Activated CD4-positive, alpha-beta T cell treated with anti-CD3 and anti-CD28 coated beads, Interleukin-2, Interleukin-6, amounts not matched to agents 100 ng/mL and 50 ng/mL, durations not matched to agents 16 hours and 8 hours (primary cell): Measurements from ENCODE around the gene CUX1.

Experiments
- DNase-seq: peaks from one replicate; pipeline ENCODE4 v3.0.0-alpha.2; 2020

Gene CUX1

GRCh38 chr7:102260856-102261255, 443.4 kb downstream of the CUX1 start:
- no peak for DNase-seq

DNA sequence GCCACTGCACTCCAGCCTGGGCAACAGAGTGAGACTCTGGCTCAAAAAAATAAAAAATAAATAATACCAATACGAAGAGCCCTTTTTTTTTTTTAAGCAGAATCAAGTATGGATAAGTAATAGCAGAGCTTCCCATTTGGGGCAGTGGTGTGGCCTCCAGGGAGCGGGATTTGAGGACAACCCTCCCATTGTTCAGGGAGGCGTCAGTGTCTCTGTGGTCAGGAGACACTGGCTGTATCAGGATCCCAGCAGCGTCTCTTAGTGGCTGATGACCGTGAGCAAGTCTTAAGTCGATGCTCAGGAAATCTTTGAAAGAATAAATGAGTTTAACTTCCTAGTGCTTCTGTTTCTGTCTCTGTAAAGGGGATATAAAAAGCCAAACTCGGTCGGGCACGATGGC, 444.0 kb downstream of the CUX1 start:
- no peak for DNase-seq

DNA sequence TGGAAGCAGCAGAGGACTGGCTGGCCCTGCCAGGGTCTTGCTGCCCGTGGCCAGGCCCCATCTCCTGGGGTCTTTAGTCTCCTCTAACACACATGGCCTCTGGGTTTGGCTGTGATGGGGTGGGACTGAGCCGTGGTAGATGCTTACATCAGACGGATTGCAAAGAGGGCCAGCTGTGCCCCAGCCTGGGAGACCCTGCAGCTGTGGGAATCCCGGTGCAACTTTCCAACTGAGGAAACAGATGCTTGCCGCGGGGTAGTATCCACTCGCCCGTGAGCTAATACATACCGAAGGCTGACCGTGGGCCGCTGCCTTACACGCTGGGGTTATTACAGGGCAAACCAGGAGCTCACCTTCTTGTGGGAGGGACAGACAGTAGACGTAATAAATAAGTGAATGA, 445.1 kb downstream of the CUX1 start:
- no peak for DNase-seq

DNA sequence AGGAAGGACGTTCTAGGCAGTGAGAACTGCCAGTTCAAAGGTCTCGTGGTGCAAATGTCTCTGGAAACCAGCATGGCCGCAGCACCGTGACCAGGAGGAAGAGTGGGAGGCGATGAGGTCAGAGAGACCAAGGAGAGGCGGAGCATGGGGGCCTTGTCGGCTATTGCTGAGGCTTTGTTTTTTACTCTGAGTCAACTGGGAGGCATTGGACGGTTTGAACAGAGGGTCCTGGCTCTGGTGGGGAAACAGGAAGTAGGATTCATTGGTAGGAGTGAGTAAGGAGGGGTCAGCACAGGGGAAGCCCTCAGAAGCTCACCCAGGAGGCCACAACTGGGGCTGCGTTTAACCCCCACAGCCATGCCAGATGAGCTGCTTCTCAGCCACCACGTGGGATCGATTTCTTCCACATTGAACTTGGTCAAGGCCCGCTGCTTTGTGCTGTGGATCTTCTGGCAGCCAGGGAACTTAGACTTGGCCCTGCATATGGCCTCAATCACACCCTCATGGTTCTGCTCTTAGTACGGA, 447.0 kb downstream of the CUX1 start:
- DNase-seq = no peak

DNA sequence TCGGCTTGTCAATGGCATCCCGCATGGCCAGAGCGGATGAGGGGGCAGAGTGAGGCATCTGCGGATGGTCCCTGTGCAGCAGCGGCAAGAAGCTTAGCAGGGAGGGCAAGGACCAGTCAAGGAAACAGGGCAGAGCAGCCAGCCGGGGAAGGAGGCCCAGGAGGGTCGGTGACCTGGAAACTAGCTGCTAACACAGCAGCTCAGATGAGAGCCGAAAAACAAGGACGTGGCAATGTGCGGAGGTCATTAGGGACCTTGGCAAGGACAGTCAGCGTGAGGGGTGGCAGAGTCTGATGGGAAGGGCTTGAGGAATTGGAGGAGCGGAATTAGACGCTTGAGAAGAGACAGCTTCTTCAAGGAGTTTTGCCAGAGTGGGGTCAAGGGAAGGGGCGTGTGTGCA, 449.1 kb downstream of the CUX1 start:
- DNase-seq = no peak

DNA sequence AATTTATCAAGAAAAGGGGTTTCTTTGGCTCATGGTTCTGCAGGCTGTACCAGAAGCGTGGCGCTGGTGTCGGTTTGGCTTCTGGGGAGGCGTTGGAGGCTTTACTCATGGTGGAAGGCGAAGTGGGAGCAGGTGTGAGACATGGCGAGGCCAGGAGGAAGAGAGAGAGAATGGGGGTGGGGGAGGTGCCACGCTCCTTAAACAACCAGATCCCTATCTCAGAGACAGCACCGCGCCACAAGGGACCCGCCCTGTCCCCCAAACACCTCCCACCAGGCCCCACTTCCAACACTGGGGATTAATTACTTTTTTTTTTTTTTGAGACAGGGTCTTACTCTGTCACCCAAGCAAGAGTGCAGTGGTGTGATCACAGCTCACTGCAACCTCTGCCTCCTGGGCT, 451.2 kb downstream of the CUX1 start:
- no peak for DNase-seq

- no peak for DNase-seq
Observed at GRCh38 chr7:102270178-102270887, 452.9 kb downstream of the CUX1 start.

DNA sequence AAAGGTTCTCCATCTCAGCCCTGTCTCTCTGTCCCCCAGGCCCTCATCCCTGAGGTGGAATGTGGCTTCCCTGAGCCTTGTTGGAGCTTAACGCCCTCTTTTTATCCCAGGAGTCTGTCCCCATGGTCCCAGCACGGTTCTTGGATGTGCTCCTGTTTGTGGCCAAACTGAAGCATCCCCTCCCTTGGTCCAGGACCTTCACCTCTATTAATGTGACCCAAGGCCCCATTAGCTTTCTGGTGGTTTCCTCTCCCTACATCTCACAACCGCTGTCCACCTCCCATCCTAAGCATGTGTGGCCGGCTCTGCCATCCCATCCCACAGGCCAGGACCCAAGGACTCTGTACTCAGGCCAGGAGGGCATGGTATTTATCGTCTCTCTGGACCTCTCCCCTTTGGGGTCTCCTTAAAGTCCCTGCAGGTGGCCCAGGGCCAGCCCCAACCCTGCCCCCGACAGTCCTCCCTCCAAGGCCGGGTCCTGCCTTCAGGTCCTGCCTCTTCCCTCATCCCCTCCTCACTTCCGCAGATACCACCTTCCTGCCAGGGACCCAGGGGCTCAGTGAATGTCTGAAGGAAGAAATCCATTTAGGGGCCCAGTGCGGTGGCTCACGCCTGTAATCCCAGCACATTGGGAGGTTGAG, 453.9 kb downstream of the CUX1 start:
- no peak for DNase-seq

- DNase-seq = peak; percentile 80
Observed at GRCh38 chr7:102272075-102272916, 454.9 kb downstream of the CUX1 start.

DNA sequence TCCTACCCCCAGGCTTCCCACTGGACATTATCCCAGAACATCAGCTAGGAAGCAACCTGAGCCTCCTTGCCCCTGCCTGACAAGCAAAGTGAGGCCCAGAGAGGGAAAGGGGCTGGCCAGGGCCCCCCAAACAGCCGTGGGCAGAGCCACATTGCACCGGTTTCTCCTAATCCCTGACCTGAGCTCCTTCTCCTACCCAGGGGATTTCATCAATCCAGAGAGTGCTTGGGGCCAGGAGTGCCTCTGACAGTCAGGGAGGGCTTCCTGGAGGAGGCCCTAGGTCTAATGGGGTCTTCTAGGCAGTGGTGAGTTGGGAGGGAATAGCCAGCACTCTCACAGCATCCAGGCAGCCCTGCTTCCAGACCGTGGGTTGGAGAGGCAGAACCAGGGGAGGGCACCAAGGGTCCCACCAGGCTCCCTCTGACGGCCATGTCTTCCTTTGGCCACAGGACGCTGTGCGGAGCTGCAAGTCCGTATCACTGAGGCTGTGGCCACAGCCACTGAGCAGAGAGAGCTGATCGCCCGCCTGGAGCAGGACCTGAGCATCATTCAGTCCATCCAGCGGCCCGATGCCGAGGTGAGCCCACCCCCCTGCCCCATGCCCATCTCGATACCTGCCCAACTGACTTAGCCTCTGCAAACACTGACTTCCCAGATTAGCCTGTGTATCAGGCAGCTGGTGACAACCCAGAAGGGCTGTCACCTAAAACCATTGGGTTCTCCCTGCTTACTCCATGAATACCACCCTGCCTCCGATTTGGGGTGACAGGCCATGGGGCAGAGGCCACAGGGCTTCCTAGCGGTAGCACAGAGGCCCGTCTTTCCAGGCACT, 455.7 kb downstream of the CUX1 start:
- DNase-seq = no peak

DNA sequence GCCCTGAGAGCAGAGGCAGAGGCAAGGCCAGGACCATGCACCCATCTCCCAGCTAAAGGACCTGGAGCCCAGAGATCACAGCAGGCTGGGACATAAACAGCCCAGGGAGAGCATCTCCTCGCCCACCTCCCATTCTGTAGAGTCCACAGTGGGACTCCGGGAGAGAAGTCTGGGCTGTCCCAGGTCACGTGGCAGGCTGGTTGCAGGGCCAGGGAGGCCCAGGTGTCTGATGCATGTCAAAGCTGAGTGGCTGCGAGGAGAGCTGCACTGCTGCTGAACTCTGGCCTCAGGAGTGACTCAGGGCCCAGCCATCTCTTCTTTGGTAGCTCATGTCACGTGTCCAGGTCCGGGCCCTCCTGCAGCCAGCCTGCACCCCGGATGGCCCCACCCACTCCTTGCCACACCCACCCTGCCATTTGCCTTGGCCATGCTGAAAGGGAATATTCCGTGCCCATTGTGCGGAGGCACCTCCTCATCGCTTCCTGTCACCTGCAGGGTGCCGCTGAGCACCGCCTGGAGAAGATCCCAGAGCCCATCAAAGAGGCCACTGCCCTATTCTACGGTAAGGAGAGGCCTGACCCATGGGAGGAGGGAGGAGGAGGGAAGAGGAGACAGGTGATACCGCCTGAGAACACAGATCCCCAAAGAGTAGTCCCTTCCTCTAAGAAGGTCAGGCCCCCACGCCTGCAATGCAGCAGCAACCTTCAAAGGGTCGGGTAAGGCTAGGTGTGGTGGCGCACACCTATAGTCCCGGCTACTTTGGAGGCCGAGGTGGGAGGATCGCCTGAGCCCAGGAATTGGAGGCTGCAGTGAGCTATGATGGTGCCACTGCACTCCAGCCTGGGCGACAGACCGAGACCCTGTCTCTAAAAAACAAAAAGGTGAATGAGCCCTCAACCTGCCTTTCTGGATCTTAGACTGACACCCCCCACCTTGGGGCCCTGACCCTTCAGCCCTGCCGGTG, 456.6 kb downstream of the CUX1 start:
- no peak for DNase-seq

GRCh38 chr7:102275123-102275703, 457.8 kb downstream of the CUX1 start:
- no peak for DNase-seq

GRCh38 chr7:102277901-102278300, 460.5 kb downstream of the CUX1 start:
- no peak for DNase-seq

DNA sequence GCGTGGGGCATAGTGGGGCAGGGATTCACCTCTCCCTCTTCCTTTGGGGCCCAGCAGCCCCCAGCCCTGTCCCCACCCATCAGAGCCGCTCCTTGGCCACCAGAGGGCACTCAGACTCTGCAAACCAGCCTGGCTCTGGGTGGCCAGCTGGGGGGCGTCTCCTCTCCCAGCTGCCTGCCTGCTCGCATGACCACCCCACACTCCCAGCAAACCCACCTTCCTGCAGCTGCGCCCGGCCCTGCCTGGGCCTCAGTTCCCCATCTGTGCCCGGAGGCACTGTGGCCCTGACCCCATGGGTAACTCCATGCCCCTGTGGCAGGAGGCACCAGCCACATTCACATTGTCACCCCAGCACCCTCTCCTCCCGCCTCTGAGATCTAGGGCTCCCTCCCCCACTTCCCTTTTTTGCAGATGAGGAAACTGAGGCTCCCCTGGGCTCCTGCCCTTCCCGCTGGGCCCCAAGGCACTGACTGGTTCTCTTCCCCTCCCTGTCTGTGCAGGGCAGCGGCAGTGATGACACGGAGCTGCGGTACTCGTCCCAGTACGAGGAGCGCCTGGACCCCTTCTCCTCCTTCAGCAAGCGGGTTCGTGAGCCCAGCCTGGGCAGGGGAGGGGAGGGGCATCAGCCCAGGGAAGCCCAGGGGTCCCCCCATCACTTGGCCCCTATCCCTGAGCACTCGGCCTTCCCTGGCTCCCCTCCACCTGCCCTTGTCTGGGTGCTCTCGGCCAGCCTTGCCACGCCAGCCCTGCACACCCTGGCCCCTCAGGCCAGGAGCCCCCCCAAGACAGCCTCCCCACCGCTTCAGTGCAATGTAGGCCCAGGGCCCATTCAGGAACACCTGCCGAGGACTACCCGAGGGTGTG, 462.3 kb downstream of the CUX1 start:
- peak; percentile 72 for DNase-seq

- no peak for DNase-seq
Observed at GRCh38 chr7:102280521-102280920, 463.1 kb downstream of the CUX1 start.

- DNase-seq = no peak
Observed at GRCh38 chr7:102281785-102282184, 464.4 kb downstream of the CUX1 start.

- DNase-seq = no peak
Observed at GRCh38 chr7:102282465-102283362, 465.3 kb downstream of the CUX1 start.

- DNase-seq = no peak
Observed at GRCh38 chr7:102283477-102284189, 466.2 kb downstream of the CUX1 start.
